GM18870 (cell line): ENCODE results near the gene ITSN2.
"Not testable (repeated sequence)": the region's sequence is repeated elsewhere in the genome, so short reads cannot be mapped to it uniquely, and the experiment has no call there.

ENCODE experiments used
- ATAC-seq: cut with Tn5 transposase; IDR thresholded peaks from one replicate; pipeline ENCODE4 v1.9.1; 2021; ENCODE audit warnings: moderate library complexity; ENCODE audit not compliant: unreplicated experiment

The ITSN2 gene

DNA sequence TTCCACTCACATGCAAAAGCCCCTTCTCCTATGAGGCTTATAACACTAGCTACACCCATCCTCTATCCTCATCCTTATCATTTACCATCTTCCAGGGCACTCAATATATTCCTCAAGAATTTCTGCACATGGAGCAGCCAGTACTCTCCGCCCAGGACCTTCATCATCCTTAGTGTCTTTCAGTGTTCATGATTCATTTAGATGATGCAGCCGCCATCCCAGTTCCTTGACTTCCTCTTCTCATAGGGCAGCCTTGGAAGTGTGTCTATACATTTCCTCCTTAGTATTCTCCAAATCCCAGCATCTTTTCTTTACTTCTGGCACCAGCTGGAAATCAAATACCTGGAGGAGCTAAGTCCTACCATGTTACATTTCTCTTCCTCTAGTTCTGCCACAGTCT, 3.0 kb upstream of the ITSN2 start:
- no peak for ATAC-seq

GRCh38 chr2:24362253-24362652, 1.9 kb upstream of the ITSN2 start:
- ATAC-seq: no peak

GRCh38 chr2:24360963-24361330, 611 bp upstream of the ITSN2 start:
- ATAC-seq: no peak

DNA sequence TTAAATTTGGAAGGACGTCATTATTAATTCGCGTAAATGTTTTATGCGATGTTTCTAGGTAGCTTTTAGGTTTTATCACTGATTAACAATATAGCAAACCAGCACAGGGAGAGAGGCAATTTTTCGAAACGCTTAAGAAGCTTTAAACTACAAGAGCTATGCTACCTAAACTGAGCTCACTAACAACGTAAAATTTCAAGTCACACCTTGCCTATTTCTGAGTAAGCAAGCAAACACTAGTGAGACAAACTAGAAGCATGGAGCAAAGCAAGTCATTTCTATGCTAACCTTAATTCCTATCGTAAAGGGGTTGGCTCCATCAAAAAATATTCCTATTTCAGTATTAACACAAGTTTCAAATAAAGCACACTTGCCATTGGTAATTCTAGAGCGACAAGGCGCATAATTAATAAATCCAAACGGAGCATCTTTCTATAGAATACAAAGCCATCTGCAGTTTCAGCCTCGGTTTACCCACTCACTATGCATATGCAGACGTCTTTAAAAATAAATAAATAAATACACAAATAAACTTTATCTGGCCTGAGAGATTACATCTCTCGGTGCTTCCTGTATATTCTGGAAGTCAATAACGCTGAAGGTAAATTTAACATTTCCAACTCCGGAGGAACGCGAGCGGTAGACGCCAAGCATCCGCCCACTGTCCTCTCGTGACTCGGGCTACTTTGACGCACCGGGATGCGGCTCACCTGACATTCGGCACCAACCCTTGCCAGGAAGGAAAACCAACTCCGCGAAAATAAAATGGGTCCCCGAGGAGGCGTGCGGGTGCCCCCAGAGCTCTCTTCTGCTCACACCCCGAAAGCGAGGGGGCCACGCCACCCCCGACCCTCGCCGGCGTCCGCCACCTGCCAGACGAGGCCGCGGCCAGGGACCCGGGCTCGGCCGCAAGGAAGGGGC, 947 bp downstream of the ITSN2 start:
- ATAC-seq: no peak

DNA sequence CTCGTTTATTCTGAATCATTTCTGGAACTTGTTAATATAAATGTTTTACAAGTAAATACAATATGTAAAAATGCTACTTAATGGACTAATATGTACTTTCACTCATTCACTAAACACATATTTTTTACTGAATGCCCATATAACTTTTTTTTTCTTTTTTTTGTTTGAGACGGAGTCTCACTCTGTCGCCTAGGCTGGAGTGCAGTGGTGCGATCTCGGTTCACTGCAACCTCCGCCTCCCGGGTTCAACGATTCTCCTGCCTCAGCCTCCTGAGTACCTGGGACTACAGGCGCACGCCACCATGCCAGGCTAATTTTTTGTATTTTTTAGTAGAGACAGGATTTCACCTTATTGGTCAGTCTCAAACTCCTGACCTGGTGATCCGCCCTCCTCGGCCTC, 2.6 kb downstream of the ITSN2 start:
- ATAC-seq: not testable (repeated sequence)

DNA sequence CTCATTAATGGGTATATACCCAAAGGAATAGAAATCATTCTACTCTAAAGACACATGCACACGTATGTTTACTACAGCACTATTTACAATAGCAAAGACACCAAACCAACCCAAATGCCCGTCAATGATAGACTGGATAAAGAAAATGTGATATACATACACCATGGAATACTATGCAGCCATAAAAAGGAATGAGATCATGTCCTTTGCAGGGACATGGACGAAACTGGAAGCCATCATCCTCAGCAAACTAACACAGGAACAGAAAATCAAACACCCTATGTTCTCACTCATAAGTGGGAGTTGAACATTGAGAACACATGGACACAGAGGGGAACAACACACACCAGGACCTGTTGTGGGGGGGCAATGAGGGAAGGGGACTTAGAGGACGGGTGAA, 3.2 kb downstream of the ITSN2 start:
- ATAC-seq: not testable (repeated sequence)

GRCh38 chr2:24354957-24355356, 5.4 kb downstream of the ITSN2 start:
- peak; percentile 42 for ATAC-seq

GRCh38 chr2:24354395-24354794, 5.9 kb downstream of the ITSN2 start:
- ATAC-seq: no peak

- ATAC-seq: no peak
Observed at GRCh38 chr2:24353973-24354372, 6.4 kb downstream of the ITSN2 start.

DNA sequence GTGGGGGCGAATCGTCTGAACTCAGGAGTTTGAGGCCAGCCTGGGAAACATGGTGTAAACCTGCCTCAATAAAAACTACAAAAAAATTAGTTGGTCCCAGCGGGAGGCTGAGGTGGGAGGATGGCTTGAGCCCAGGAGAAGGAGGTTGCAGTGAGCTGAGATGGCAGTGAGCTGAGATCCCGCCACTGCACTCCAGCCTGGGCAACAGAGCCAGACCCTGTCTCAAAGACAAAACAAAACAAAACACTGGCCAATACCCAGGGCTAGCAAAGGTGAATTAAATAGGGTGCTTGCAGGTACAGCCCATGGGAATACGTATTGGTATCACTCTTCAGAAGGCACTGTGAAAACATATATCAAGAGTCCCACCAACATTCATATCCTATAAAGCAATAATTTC, 7.0 kb downstream of the ITSN2 start:
- no peak for ATAC-seq

GRCh38 chr2:24352664-24353063, 7.7 kb downstream of the ITSN2 start:
- no peak for ATAC-seq

- no peak for ATAC-seq
Observed at GRCh38 chr2:24351981-24352380, 8.4 kb downstream of the ITSN2 start.

- no peak for ATAC-seq
Observed at GRCh38 chr2:24351627-24351938, 8.8 kb downstream of the ITSN2 start.

DNA sequence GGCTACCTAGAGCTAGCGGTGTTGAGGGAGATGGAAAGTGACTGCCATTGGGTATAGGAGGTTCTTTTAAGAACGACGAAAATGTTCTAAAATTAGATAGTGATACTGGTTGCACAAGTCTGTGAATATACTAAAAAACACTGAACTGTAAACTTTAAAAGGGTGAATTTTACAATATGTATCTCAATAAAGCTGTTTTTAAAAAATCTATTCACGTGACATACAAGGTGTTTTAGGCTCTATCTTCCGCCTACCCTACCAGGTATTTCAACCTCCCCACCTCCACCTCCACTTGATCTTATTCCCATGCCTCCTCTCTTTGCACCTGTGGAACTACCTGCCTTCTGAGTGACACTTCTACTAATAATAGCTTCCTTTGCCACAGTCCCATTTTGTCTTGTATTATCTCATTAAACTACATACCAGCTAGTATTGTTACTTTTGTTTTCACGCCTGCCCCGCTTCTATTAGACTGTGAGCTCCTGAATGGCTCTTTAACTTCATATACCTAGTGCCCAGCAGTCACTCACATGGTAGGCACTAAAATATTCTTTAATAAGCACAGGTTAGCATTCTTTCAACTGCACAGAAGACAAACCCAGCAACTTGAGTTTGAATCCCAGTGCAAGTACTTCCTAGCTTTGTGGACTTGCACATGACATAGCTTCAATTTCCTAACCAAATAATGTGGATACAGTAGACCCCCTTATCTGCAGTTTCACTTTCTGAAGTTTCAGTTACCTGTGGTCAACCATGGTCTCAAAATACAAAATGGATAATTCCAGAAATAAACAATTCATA, 9.3 kb downstream of the ITSN2 start:
- no peak for ATAC-seq

DNA sequence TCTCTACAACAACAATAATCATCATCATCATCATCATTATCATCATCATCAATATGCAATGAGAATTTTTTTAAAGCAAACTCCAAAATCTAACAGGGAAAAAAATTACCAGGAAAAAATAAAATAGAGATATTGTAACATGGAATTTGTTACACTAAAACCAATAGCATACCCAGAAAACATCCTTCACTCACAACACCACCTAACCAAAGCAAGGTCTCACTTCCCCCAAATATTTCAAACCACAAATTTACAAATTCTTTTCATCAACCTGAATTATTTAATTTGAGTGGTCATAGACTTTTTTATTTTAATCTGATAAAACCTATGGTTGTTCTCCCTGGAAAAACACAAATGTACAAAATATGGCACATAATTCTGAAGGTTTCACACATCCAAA, 11.2 kb downstream of the ITSN2 start:
- ATAC-seq: no peak

DNA sequence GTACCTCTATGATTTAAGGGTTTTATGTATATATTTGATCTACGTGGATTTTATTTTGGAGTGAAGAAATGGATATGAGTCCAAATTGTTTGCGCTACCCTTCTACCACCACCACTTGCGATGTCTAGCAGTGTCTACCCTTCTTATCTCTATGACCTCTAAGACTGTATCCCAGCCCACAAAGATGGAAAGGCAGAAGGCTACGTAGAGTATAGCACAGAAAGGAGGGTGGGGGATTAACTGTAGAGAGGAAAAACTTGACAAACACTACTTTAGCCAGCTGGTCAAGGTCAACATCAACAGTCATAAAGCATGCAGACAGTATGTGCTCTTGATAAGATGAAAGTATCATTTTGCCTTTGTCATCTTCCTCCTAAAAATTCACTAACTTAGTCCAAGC, 14.4 kb downstream of the ITSN2 start:
- ATAC-seq: no peak

- peak; percentile 49 for ATAC-seq
Observed at GRCh38 chr2:24343225-24343882, 17.0 kb downstream of the ITSN2 start.

- ATAC-seq: peak; percentile 26
Observed at GRCh38 chr2:24342110-24342910, 18.0 kb downstream of the ITSN2 start.

- no peak for ATAC-seq
Observed at GRCh38 chr2:24339856-24340262, 20.5 kb downstream of the ITSN2 start.

- not testable (repeated sequence) for ATAC-seq
Observed at GRCh38 chr2:24339098-24339497, 21.2 kb downstream of the ITSN2 start.

GRCh38 chr2:24337890-24338289, 22.4 kb downstream of the ITSN2 start:
- no peak for ATAC-seq
